ENCODE data around the gene FFAR2.

Gene FFAR2

GRCh38 chr19:35425682-35426081 is 22.4 kb upstream of the FFAR2 start:
- no peak for DNase-seq (ENCODE audit: low read depth)

DNA sequence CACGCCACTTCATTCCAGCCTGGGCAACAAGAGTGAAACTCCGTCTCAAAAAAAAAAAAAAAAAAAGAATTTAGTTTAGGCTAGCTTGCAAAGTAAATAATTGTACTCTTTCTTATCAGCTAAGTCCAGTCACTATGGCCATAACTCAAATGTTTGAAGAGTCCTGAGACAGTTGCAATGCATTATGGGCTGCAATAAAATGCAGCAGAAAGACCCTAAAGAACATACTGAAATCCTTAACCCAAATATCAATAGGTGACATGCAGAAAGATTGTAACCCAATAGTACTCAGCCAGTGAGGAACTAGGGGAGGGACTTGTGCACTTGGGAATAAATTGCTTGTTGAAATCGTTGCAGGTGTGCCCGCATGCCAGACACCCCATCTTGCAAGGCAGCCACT is 20.9 kb upstream of the FFAR2 start:
- DNase-seq (ENCODE audit: low read depth), result no peak

GRCh38 chr19:35429698-35430408 is 18.2 kb upstream of the FFAR2 start:
- no peak for DNase-seq (ENCODE audit: low read depth)

DNA sequence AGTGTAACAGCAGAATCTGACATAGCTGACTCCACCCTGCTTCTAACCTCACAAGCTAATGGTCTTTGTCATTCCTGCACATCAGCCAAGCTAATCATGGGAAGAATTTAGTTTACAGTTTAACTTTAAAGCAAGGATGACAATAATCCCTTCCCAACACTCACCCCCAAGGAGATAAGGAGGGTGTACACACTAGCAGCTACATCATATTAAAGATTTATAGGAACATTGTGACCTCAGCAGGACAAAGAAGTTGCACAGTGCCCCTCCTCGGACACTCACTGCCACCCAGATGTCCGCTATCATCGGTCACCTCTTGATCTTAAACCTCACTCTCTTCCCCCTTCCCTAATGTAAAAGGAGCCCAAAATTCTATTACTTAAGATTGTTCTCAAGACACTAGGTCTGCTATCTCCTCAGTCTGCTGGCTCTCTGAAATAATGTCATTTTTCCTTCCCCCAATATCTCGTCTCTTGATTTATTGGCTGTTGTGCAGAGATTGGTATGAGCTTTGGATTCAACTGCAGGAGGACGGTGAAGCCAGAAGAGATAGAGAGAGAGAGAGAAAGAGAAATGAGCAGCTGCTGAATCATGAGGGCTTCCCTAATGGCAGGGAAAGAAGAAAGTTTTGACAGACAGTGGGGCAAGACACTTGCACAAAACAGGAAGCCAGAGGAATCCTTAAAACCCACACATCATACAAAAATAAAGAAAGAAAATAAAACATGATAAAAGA is 17.5 kb upstream of the FFAR2 start:
- DNase-seq (ENCODE audit: low read depth), result no peak

- DNase-seq (ENCODE audit: low read depth), result no peak
Observed at GRCh38 chr19:35431145-35431807, 16.8 kb upstream of the FFAR2 start.

GRCh38 chr19:35432911-35433310 is 15.1 kb upstream of the FFAR2 start:
- no peak for DNase-seq (ENCODE audit: low read depth)

DNA sequence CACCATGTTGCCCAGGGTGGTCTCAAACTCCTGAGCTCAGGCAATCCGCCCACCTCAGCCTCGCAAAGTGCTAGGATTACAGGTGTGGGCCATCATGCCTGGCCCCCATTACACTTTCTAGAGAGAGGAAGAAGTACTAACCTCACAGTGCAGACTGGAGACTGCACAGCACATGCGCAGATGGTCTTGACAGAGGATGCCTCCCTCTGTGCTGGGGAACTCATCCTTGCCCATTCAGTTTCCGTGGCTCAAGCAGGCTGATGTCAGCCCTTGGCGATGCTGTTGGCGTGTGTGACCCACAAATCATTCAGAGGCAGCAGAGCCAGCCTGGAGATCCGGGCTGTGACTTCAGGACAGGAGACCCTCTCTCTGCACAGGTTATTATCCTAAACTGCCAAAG is 14.6 kb upstream of the FFAR2 start:
- DNase-seq (ENCODE audit: low read depth), result no peak

DNA sequence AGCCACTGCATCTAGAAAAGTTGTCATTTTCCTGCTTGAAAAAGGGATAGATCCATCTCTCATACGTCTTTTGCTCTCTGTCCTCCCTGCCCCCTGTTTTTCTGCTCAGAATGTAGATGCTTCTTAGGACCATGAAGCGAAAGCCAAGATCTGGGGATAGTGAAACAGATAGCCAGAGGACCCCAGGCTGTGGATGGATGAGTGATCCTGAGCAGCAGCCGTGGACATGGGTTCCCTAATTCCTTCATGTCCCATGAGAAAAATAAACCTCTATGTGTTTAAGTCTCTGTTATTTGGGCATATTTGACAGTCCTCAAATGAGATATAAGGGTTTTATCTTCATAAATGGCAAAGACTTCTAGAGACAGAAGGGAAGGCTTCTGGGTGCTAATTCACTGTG is 12.2 kb upstream of the FFAR2 start:
- DNase-seq (ENCODE audit: low read depth), result no peak

GRCh38 chr19:35436477-35437405 is 11.3 kb upstream of the FFAR2 start:
- DNase-seq (ENCODE audit: low read depth), result no peak

DNA sequence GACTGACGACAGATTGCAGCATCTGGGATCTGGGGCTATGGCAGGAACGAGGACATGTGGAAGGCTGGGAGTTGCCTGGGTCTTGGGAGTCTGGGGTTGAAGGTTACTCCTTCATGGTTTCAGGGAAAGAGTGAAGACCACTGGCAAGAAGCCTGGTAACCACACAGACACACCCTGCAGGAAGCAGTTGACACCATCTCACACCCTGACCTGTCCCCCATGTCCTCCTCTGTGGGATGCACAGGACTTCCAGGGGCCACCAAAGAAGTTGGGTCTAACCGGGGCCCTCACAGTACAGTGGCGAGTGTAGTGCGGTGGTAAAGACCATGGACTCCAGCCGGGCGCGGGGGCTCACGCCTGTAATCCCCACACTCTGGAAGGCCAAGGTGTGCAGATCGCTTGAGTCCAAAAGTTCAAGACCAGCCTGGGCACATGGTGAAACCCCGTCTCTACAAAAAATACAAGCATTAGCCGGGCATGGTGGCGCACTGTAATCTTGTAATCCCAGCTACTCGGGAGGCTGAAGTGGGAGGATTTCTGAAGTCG is 10.6 kb upstream of the FFAR2 start:
- DNase-seq (ENCODE audit: low read depth), result no peak

GRCh38 chr19:35438096-35438495 is 10.0 kb upstream of the FFAR2 start:
- DNase-seq (ENCODE audit: low read depth), result no peak

DNA sequence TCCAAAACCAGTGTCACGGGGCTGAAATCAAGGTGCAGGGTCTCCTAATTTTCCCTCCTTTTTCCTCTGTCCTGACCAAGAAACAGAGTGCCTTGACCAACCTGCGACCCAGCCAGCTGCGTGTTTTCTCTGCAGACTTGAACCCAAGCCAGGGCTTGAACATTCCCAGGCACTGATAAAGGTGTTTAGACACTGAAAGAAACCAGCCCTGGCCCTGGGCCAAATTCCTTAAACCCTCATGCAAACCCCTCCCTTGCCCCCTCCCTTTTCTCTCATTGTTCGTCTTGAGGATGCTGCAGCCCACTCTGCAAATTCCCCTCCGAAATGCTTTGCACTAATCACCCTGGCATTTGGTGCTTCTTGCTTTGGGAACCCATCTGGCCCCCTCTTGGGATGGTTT is 9.5 kb upstream of the FFAR2 start:
- DNase-seq (ENCODE audit: low read depth), result no peak

DNA sequence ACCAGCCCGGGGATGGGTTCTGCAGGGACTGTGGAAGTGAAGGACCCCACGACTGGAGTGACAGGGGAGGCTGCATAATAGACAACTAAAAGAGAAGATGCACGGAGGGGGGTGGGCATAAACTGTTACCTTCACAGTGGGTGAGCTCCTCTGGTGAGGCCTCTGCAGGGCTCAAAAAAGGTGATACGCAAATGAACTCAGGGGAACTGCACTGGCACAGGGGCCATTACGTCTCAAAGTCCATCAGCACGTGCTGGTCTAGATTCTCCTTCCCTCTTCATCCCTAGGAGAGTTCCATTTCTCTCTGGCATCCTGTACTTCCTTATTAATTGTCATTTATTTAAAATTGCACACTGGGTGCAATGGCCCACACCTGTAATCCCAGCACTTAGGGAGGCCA is 8.1 kb upstream of the FFAR2 start:
- no peak for DNase-seq (ENCODE audit: low read depth)

DNA sequence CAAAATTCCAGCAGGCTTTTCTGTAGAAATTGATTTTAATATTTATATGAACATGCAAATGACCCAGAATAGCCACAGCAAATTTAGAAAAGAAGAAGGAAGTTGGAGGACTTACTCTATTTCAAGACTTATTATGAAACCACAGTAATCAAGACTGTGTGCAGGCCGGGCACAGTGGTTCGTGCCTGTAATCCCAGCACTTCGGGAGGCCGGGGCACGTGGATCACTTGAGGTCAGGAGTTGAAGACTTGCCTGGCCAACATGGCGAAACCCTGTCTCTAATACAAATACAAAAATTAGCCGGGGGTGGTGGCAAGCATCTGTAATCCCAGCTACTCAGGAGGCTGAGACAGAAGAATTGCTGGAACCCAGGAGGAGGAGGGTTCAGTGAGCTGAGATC is 6.0 kb upstream of the FFAR2 start:
- DNase-seq (ENCODE audit: low read depth), result no peak

DNA sequence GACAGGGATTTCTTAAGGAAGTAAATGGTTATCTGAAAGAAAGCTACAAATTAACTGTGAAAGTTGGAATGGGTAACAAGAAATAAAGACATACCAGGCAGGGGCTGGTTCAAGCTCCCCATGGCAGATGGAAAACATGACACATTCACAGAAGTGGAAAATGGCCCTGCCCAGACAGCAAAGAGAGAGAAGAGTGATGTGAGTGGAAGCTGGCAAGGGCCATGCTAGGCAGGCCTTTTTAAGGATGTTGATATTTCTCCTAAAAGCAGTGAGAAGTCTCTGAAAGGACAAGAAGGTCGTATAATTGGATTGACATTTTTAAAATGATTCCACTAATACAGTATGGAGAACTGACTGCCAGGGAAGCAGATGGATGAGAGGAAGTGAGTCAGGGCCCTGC is 3.3 kb upstream of the FFAR2 start:
- no peak for DNase-seq (ENCODE audit: low read depth)

- DNase-seq (ENCODE audit: low read depth), result no peak
Observed at GRCh38 chr19:35445826-35446593, 2.0 kb upstream of the FFAR2 start.

DNA sequence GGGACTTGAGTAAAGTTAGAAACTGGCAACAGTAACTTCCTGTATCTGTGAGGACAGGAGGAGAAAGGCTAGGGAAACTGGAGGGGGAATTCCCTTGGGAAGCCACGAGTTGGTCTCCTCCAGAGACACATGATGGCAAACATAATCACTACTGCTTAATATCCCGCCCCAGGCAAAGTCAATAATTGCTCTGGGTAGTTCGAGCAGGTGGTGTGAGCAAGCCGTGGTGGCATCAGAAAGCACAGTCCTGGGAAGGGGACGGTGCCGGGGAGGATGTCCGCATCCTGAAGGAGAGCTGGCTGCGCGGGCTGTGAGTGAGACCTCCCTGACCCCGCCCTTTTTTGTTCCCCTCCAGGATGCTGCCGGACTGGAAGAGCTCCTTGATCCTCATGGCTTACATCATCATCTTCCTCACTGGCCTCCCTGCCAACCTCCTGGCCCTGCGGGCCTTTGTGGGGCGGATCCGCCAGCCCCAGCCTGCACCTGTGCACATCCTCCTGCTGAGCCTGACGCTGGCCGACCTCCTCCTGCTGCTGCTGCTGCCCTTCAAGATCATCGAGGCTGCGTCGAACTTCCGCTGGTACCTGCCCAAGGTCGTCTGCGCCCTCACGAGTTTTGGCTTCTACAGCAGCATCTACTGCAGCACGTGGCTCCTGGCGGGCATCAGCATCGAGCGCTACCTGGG is 1.4 kb downstream of the FFAR2 start:
- DNase-seq (ENCODE audit: low read depth), result no peak

DNA sequence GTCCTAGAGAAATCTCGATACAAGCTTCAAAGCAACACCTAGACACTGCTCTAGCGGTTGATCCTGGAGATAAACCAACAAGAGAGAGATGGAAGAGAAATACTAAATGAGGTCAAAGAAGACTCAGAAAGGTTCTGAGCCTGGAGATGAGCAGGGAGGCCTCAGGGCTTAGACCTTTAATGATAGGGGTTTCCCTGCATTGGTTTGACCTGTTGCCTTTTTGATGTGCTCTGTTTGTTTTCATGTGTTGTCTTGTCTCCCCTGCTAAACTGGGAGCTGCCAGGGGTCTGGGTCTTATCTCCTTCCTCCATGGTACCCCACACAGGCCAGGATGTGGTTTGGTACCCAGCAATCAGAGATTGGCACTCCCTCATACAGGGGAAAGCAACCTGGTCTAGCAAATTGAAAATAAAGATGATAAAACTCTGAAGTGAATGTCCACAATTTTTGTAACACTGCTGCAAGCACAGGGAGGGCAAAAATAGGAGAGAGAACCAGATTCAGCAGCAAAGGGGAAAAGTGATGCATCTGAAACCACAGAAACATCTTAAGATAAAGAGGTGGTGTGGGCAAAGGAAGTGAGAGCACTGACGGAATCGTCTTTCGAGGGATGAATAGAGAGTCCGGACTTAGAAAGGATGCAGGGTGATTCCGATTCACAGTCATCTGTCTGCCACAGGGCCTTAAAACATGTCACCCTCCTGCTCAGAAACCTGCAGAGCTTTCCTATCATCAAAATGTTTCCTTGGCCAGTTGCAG is 3.5 kb downstream of the FFAR2 start:
- no peak for DNase-seq (ENCODE audit: low read depth)

- DNase-seq (ENCODE audit: low read depth), result no peak
Observed at GRCh38 chr19:35454663-35455062, 6.6 kb downstream of the FFAR2 start.
